Coronary artery (tissue), 2 donors: ENCODE measurements around the gene UBA5.

Experiments used
- DNase-seq: peaks from one replicate; pipeline ENCODE4 v3.0.0-alpha.2; 2017; ENCODE audit warnings: low spot score
- H3K27ac ChIP-seq, 2 donors: fragments of 200-600 bp; sonication (generic); one replicate each; pipeline ENCODE4 v1.5.1; 2016 to 2019
- H3K4me3 ChIP-seq: fragments of 200-600 bp; sonication (generic); 2 replicates; pipeline ENCODE4 v1.5.1; 2016; ENCODE audit warnings: mild to moderate bottlenecking, moderate library complexity
- TF ChIP-seq, protein P1 (sequence below): fragments of 200-600 bp; sonication (generic); IDR thresholded peaks from one replicate; pipeline ENCODE4 v1.5.1; 2019; ENCODE audit warnings: antibody characterized with exemption

UBA5 gene

DNA sequence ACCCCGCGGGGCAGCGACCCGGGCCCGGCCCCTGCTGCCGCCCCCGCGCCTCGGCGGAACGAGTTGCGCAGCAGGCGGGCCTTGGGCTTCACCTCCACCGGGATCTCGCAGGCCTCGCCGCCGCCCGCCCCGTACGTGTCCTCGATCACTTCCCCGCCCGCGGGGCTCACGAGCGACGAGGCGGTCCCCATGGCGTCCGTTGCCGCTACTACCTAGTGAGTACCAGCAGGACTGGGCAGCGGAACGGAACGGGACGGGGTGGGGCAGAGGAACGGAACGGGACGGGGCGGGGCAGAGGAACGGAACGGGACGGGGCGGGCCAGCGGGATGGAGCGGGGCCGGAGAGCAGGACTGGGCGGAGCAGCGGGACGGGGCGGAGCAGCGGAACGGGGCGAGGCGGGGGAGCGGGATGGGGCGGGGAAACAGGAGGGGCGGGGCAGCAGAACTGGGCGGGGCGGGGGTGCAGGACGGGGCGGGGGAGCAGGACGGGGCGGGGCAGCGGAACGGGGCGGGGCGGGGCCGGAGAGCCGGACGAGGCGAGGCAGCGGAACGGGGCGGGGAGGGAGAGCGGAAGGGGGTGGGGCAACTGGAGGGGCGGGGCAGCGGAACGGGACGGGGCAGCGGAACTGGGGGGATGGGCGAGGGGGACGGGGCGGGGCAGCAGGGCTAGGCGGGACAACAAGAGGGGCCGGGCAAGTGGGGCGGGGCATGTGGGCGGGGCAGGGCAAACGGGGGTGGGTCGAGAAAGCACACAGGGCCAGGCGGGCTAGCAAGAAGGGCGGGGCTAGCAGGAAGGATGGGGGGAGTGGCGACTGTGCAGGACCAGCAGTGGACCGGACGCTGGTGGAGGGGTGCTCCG is 62.3 kb downstream of the UBA5 start, which contains the start of gene NPHP3:
TSS of gene NPHP3 (minus strand) at position 245 of the 859 bp plus-strand sequence. CDS start at position 191, 54 bp downstream.
- peak within 1 kb of the TSS; percentile 93 to 100 for H3K27ac ChIP-seq
- peak within 1 kb of the TSS; percentile 99 for H3K4me3 ChIP-seq
- TF ChIP-seq, protein P1, sequence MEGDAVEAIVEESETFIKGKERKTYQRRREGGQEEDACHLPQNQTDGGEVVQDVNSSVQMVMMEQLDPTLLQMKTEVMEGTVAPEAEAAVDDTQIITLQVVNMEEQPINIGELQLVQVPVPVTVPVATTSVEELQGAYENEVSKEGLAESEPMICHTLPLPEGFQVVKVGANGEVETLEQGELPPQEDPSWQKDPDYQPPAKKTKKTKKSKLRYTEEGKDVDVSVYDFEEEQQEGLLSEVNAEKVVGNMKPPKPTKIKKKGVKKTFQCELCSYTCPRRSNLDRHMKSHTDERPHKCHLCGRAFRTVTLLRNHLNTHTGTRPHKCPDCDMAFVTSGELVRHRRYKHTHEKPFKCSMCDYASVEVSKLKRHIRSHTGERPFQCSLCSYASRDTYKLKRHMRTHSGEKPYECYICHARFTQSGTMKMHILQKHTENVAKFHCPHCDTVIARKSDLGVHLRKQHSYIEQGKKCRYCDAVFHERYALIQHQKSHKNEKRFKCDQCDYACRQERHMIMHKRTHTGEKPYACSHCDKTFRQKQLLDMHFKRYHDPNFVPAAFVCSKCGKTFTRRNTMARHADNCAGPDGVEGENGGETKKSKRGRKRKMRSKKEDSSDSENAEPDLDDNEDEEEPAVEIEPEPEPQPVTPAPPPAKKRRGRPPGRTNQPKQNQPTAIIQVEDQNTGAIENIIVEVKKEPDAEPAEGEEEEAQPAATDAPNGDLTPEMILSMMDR: no peak
- DNase-seq: peak; percentile 99

DNA sequence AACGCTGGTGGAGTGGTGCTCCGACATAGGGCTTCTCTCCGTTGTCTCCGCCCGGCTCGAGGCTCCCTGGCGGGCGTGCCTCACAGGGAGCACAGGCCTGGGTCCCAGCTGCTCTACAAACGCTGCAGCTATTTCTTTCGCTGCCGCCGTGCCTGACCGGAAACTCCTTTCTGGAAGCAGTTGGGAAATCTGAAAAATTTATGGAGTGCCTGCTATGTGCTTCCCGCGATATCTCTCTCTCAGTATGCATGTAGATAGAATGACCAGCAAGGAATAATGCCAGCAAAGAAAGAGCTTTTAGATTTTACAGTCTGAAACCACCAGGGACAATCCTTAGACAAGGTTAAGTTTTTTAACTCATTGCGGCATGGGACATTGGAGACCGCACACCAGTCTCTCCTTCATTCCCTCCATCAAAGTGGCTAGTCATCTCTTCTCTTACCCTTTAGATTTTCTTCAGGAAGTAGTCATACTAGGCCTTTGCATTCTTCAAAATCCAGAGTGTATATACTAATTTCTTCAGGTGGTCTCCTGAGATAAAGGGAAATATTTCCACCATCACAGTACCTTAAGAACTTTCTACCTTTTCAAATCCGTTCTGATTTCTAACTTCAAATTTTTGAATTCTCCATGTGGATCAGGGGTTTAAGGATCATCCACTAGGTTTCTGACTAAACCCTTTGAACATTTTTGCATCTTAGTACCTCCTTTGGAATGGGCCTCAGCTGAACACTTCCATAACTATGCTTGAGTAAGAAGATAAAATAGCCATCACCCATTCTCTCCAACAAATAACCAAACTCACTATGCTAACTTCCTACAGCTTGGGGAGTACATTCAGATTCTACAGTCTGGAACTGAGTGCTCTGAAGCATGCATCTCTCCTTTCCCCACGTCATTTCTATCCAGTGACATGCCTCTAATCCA is 63.2 kb downstream of the UBA5 start:
- peak overlapping the region; percentile 65 to 95 for H3K27ac ChIP-seq
- DNase-seq: no peak
- TF ChIP-seq, protein P1: no peak
- H3K4me3 ChIP-seq: peak overlapping the region; percentile 88

DNA sequence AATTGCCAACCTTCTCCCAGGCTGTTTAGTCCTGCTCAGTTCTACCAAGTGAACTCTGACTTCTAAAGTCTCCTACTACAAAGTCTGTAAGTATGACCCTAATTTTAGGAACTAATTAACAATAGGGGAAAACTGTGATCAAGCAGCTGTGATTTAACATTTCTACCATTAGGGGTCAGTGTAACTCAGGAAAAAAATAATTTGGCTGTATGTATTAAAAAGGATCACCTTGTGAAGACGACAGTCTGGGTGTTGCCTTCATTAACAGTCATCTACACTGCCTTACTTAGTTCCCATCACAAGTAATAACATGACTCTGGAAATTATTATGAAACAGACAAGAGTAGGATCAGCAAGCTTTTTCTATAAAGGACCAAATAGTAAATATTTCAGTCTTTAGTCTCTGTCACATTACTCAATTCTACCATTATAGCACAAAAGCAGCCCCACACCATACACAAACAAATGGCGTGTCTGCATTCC is 66.3 kb downstream of the UBA5 start:
- no peak for DNase-seq
- Histone ChIP-seq H3K27ac (no peak overlapping the region), H3K4me3 (no peak overlapping the region)
- TF ChIP-seq, protein P1: peak; percentile 65
